Keratinocyte (primary cell): Measurements from ENCODE around the gene SLC20A1. TPM values are rescaled to one million over a fixed set of nuclear protein-coding genes. Genes with fewer than 3 reads are reported as not detected.

ENCODE experiments used
- DNase-seq: peaks from one replicate; pipeline ENCODE4 v3.0.0-alpha.2; 2011; ENCODE audit warnings: low read depth, missing footprints, low spot score
- FAIRE-seq: peaks from 2 replicates; lab custom pipeline; 2011; peaks lifted over from hg19 to GRCh38; lab: Jason Lieb, UNC
- H2AFZ ChIP-seq: 2 replicates; pipeline ENCODE4 v1.6.0; 2012; ENCODE audit warnings: low read length, control low read depth, inconsistent platforms; ENCODE audit not compliant: control insufficient read depth
- H3K27ac ChIP-seq: 2 replicates; pipeline ENCODE4 v1.5.1; 2011; ENCODE audit warnings: low read length; ENCODE audit not compliant: control insufficient read depth, insufficient read depth
- H3K27me3 ChIP-seq: 3 replicates; pipeline ENCODE4 v1.6.0; 2011; ENCODE audit warnings: low read length; ENCODE audit not compliant: control insufficient read depth, insufficient read depth; ENCODE audit errors: extremely low read depth
- H3K36me3 ChIP-seq, 2 experiments: 2 replicates in 1 of 2; 3 replicates in 1 of 2; pipeline ENCODE4 v1.5.1; 2011; ENCODE audit warnings: low read length in 2 of 2, mild to moderate bottlenecking in 1 of 2; ENCODE audit not compliant: control insufficient read depth in 2 of 2, insufficient read depth in 2 of 2; ENCODE audit errors: extremely low read depth in 1 of 2
- H3K4me1 ChIP-seq: 3 replicates; pipeline ENCODE4 v1.5.1; 2011; ENCODE audit warnings: low read length; ENCODE audit not compliant: control insufficient read depth, insufficient read depth; ENCODE audit errors: extremely low read depth
- H3K4me2 ChIP-seq: 3 replicates; pipeline ENCODE4 v1.6.0; 2011; ENCODE audit warnings: low read depth, low read length; ENCODE audit not compliant: control insufficient read depth, insufficient read depth; ENCODE audit errors: extremely low read depth
- H3K4me3 ChIP-seq, 3 experiments: fragments of 200-600 bp in 1 of 3; sonication (generic) in 1 of 3; 2 replicates in 2 of 3; 3 replicates in 1 of 3; pipeline ENCODE4 v1.5.1; 2011 to 2016; ENCODE audit warnings: low read length in 3 of 3, mild to moderate bottlenecking in 3 of 3, control low read depth in 2 of 3, inconsistent platforms in 1 of 3, low read depth in 1 of 3, mixed read lengths in 1 of 3, mixed run types in 1 of 3, moderate library complexity in 1 of 3; ENCODE audit not compliant: control insufficient read depth in 2 of 3, insufficient read depth in 2 of 3; ENCODE audit errors: extremely low read depth in 1 of 3
- H3K79me2 ChIP-seq: 2 replicates; pipeline ENCODE4 v1.6.0; 2012; ENCODE audit warnings: low read length; ENCODE audit not compliant: control insufficient read depth, insufficient read depth
- H3K9ac ChIP-seq: 3 replicates; pipeline ENCODE4 v1.6.0; 2011; ENCODE audit warnings: low read length; ENCODE audit not compliant: control insufficient read depth, insufficient read depth; ENCODE audit errors: extremely low read depth
- H3K9me1 ChIP-seq: 3 replicates; pipeline ENCODE4 v1.6.0; 2011; ENCODE audit warnings: low read length; ENCODE audit not compliant: control insufficient read depth, insufficient read depth; ENCODE audit errors: extremely low read depth
- H3K9me3 ChIP-seq: 2 replicates; pipeline ENCODE4 v1.5.1; 2012; ENCODE audit warnings: low read depth, low read length; ENCODE audit not compliant: control insufficient read depth
- H4K20me1 ChIP-seq: 3 replicates; pipeline ENCODE4 v1.6.0; 2011; ENCODE audit warnings: low read length; ENCODE audit not compliant: control insufficient read depth, insufficient read depth; ENCODE audit errors: extremely low read depth
- CTCF ChIP-seq, 3 experiments: IDR thresholded peaks in 1 of 3; conservative IDR thresholded peaks in 1 of 3; optimal IDR thresholded peaks in 1 of 3; 2 replicates in 2 of 3; 3 replicates in 1 of 3; pipeline versions ENCODE3 to v1.5.1; 2011; ENCODE audit warnings: low read length in 3 of 3, mild to moderate bottlenecking in 3 of 3, moderate library complexity in 2 of 3, control low read depth in 1 of 3, inconsistent platforms in 1 of 3; ENCODE audit not compliant: insufficient read depth in 2 of 3; ENCODE audit errors: extremely low read depth in 1 of 3
- EZH2 ChIP-seq: IDR thresholded peaks from one replicate; pipeline ENCODE4 v1.6.1; 2012; ENCODE audit warnings: inconsistent platforms, mild to moderate bottlenecking, low read length, moderate library complexity
- dilution Hi-C: fragments of 300-500 bp; cut with MboI; formaldehyde crosslinking; loops from one replicate; pipeline ENCODE4 v1.7.0; 2020; ENCODE audit warnings: low sequenced_read_pairs; ENCODE audit not compliant: extremely low pct_ligation_motif_present
- polyA plus RNA-seq, 5 experiments: library from polyadenylated mRNA; depleted of rRNA in 3 of 5; stranded (reverse) in 3 of 5; stranded (forward) in 1 of 5; unstranded in 1 of 5; fragments of >200 nt; gene quantifications; 1 replicate in 1 of 5; 2 replicates in 3 of 5; 3 replicates in 1 of 5; pipeline versions ENCODE4 v1.2.1 to v1.2.3, GENCODE V29; 2011 to 2012; ENCODE audit warnings: missing spikeins in 2 of 5, low read depth in 1 of 5, low replicate concordance in 1 of 5

Gene SLC20A1
- polyA plus RNA-seq, 1 donor (not counting 4 experiments of a cell fraction or from before 2014, with no cell fraction given): 265 TPM

DNA sequence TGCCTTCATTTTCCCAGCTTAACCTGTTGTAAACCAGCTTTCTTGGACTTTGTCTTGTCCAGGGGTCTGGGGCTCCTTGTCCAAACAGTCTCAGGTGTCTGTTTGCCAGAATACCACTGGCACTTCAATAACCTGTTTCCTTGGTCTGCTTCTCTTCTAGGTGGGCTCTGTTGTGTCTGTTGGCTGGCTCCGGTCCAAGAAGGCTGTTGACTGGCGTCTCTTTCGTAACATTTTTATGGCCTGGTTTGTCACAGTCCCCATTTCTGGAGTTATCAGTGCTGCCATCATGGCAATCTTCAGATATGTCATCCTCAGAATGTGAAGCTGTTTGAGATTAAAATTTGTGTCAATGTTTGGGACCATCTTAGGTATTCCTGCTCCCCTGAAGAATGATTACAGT lies 17.0 kb downstream of the SLC20A1 start:
- Histone ChIP-seq H3K9ac (no peak overlapping the region), H3K79me2 (peaks cover 7% of the 10 kb centered on the region), H3K27me3 (no peaks in the 10 kb centered on the region), H3K9me1 (peaks cover 2% of the 10 kb centered on the region), H3K4me3 (no peak overlapping the region), H4K20me1 (peaks cover 31% of the 10 kb centered on the region), H3K36me3 (peaks cover 37% of the 10 kb centered on the region in 2 experiments), H3K4me1 (no peaks in the 10 kb centered on the region), H3K9me3 (no peaks in the 10 kb centered on the region), H3K27ac (no peak overlapping the region), H3K4me2 (no peak overlapping the region), H2AFZ (no peak overlapping the region)
- dilution Hi-C loops: no loop called here
- TF ChIP-seq EZH2 (no peak), CTCF (optimal IDR thresholded peaks at IDR 0.05 in 1 of 3, IDR thresholded peaks at IDR 0.05 in 1 of 3, conservative IDR thresholded peaks at IDR 0.05 in 1 of 3; ENCODE audit: extremely low read depth in 1 of 3, insufficient read depth in 2 of 3, low read length in 3 of 3) (no peak)
- FAIRE-seq (no peak), DNase-seq (no peak)

DNA sequence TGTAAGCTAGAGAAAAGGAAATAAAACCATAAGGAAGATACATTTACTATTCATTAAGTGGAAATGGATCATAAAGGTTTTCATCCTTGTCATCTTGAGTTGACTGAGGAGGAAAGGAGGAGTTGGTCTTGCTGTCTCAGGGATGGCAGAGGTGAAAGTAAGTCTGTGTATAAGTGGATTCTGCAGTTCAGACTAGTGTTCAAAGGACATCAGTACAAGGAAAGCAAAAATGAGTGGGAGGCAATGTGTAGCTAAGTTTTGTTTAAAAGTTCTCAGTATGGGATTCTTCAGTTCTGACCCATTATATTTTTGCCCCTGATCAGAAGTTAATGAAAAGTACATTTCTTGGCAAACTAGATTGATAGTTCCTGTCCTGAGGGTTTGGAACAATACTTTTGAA lies 18.9 kb downstream of the SLC20A1 start:
- H3K27ac ChIP-seq: no peak overlapping the region
- H3K27me3 ChIP-seq: no peaks in the 10 kb centered on the region
- no peak overlapping the region for H2AFZ ChIP-seq
- H3K9me3 ChIP-seq: no peaks in the 10 kb centered on the region
- dilution Hi-C loops: no loop called here
- no peaks in the 10 kb centered on the region for H3K4me1 ChIP-seq
- no peak overlapping the region for H3K9ac ChIP-seq
- H4K20me1 ChIP-seq: peaks cover 20% of the 10 kb centered on the region
- no peak overlapping the region for H3K4me2 ChIP-seq
- peaks cover 2% of the 10 kb centered on the region for H3K9me1 ChIP-seq
- H3K36me3 ChIP-seq: peaks cover 17 to 24% of the 10 kb centered on the region in 2 experiments
- no peak overlapping the region for H3K4me3 ChIP-seq
- no peaks in the 10 kb centered on the region for H3K79me2 ChIP-seq
- DNase-seq: no peak
- FAIRE-seq: no peak
- no peak for TF ChIP-seq EZH2
- TF ChIP-seq CTCF (optimal IDR thresholded peaks at IDR 0.05 in 1 of 3, IDR thresholded peaks at IDR 0.05 in 1 of 3, conservative IDR thresholded peaks at IDR 0.05 in 1 of 3; ENCODE audit: extremely low read depth in 1 of 3, insufficient read depth in 2 of 3, low read length in 3 of 3): no peak
